IMR-90 (cell line): ENCODE data around the gene LRRC72. TPM values are rescaled to one million over a fixed set of nuclear protein-coding genes. Genes with fewer than 3 reads are reported as not detected.

Source experiments
- ATAC-seq: fragments of 200-7000 bp; cut with Tn5 transposase; 2 replicates; pipeline ENCODE4 v1.9.1; 2020; ENCODE audit warnings: low read depth, mild to moderate bottlenecking, moderate library complexity
- BruUV-seq: library from RNA; stranded (reverse); fragments of 400-500 nt; replicated peaks from 2 replicates; lab custom pipeline; 2021; lab: Mats Ljungman, UMichigan
- CTCF ChIA-PET: fragments of 300-600 bp; formaldehyde crosslinking; extraction: SDS; loops from one replicate; lab custom pipeline; 2021; ENCODE audit warnings: antibody characterized with exemption; lab: Yijun Ruan, JAX
- POLR2A ChIA-PET: fragments of 300-600 bp; sonication (Branson Sonifier 250); formaldehyde crosslinking; loops from one replicate; lab custom pipeline; 2022; ENCODE audit warnings: antibody characterized with exemption; ENCODE audit not compliant: unreplicated experiment; lab: Charles Lee
- DNase-seq: peaks from one replicate; pipeline ENCODE4 v3.0.0; 2013
- H2AFZ ChIP-seq: replicated peaks from 2 replicates; pipeline ENCODE3; 2013; ENCODE audit warnings: low read length, mild to moderate bottlenecking; ENCODE audit not compliant: poor library complexity
- H2AK5ac ChIP-seq: 2 replicates; pipeline ENCODE4 v1.6.1; 2013; ENCODE audit warnings: low read depth, low read length, inconsistent platforms
- H2AK9ac ChIP-seq: replicated peaks from 2 replicates; pipeline ENCODE3; 2013; ENCODE audit warnings: mild to moderate bottlenecking, low read depth, low read length, moderate library complexity; ENCODE audit not compliant: poor library complexity
- H2BK120ac ChIP-seq: 2 replicates; pipeline ENCODE4 v1.6.1; 2013; ENCODE audit warnings: low read depth, low read length, inconsistent platforms
- H2BK15ac ChIP-seq: 3 replicates; pipeline ENCODE4 v1.6.1; 2013; ENCODE audit warnings: low read depth, low read length, inconsistent platforms
- H2BK20ac ChIP-seq: 2 replicates; pipeline ENCODE4 v1.6.1; 2013; ENCODE audit warnings: low read depth, mild to moderate bottlenecking, inconsistent platforms, low read length, moderate library complexity
- H2BK5ac ChIP-seq: 2 replicates; pipeline ENCODE4 v1.6.1; 2013; ENCODE audit warnings: mild to moderate bottlenecking, low read depth, low read length, inconsistent platforms; ENCODE audit not compliant: poor library complexity, severe bottlenecking
- H3K14ac ChIP-seq: replicated peaks from 2 replicates; pipeline ENCODE4 v1.6.1; 2013; ENCODE audit warnings: low read depth, low read length, inconsistent platforms
- H3K18ac ChIP-seq: 2 replicates; pipeline ENCODE4 v1.6.1; 2013; ENCODE audit warnings: low read depth, low read length, control low read depth
- H3K23ac ChIP-seq: 2 replicates; pipeline ENCODE4 v1.6.1; 2013; ENCODE audit warnings: low read depth, low read length, inconsistent platforms
- H3K27ac ChIP-seq: 2 replicates; pipeline ENCODE4 v1.5.1; 2013; ENCODE audit warnings: mild to moderate bottlenecking, control low read depth, low read length; ENCODE audit not compliant: insufficient read depth
- H3K27me3 ChIP-seq: 2 replicates; pipeline ENCODE4 v1.6.1; 2013; ENCODE audit warnings: low read length; ENCODE audit not compliant: control insufficient read depth, insufficient read depth
- H3K36me3 ChIP-seq: 2 replicates; pipeline ENCODE4 v1.6.1; 2013; ENCODE audit warnings: low read length, mixed read lengths; ENCODE audit not compliant: control insufficient read depth, insufficient read depth
- H3K4ac ChIP-seq: 2 replicates; pipeline ENCODE4 v1.6.1; 2013; ENCODE audit warnings: low read depth, low read length, inconsistent platforms
- H3K4me1 ChIP-seq: 2 replicates; pipeline ENCODE4 v1.6.1; 2013; ENCODE audit warnings: low read length, mixed read lengths; ENCODE audit not compliant: control insufficient read depth, insufficient read depth
- H3K4me2 ChIP-seq: 2 replicates; pipeline ENCODE4 v1.6.1; 2013; ENCODE audit warnings: low read depth, mild to moderate bottlenecking, control low read depth, low read length, moderate library complexity
- H3K4me3 ChIP-seq: 2 replicates; pipeline ENCODE4 v1.5.1; 2013; ENCODE audit warnings: low read depth, mild to moderate bottlenecking, control low read depth, low read length, moderate library complexity; ENCODE audit not compliant: insufficient read depth
- H3K56ac ChIP-seq: 2 replicates; pipeline ENCODE4 v1.6.1; 2013; ENCODE audit warnings: low read length, inconsistent platforms; ENCODE audit not compliant: insufficient read depth; ENCODE audit errors: extremely low read depth
- H3K79me1 ChIP-seq, 2 experiments: 2 replicates each; pipeline ENCODE4 v1.6.1; 2013; ENCODE audit warnings: low read length in 2 of 2, inconsistent platforms in 1 of 2, low read depth in 1 of 2
- H3K9ac ChIP-seq: 2 replicates; pipeline ENCODE4 v1.6.1; 2013; ENCODE audit warnings: low read depth, low read length, control low read depth
- H3K9me1 ChIP-seq: 2 replicates; pipeline ENCODE4 v1.6.1; 2013; ENCODE audit warnings: low read length, inconsistent platforms; ENCODE audit not compliant: insufficient read depth
- H3K9me3 ChIP-seq: 2 replicates; pipeline ENCODE4 v1.6.1; 2013; ENCODE audit warnings: low read length; ENCODE audit not compliant: control insufficient read depth, insufficient read depth
- H4K20me1 ChIP-seq: 2 replicates; pipeline ENCODE4 v1.6.1; 2013; ENCODE audit warnings: low read length, inconsistent platforms; ENCODE audit not compliant: insufficient read depth
- H4K5ac ChIP-seq: 2 replicates; pipeline ENCODE4 v1.6.1; 2013; ENCODE audit warnings: mild to moderate bottlenecking, low read depth, low read length, control low read depth
- H4K8ac ChIP-seq, 2 experiments: 2 replicates each; pipeline ENCODE4 v1.6.1; 2013; ENCODE audit warnings: low read depth in 2 of 2, low read length in 2 of 2, control low read depth in 1 of 2, inconsistent platforms in 1 of 2
- H4K91ac ChIP-seq: 2 replicates; pipeline ENCODE4 v1.6.1; 2013; ENCODE audit warnings: low read depth, low read length, inconsistent platforms; ENCODE audit not compliant: insufficient read depth
- CHD1 ChIP-seq: IDR thresholded peaks from 2 replicates; pipeline ENCODE4 v1.6.1; 2012; ENCODE audit warnings: low read depth, low read length, improper control_type of control experiment
- FOS ChIP-seq: fragments of 150-350 bp; IDR thresholded peaks from 2 replicates; pipeline ENCODE4 v1.6.1; 2016; ENCODE audit warnings: low read depth, low read length
- MAFK ChIP-seq: IDR thresholded peaks from 2 replicates; pipeline ENCODE4 v1.6.1; 2012; ENCODE audit warnings: low read depth, low read length, improper control_type of control experiment
- MAZ ChIP-seq: IDR thresholded peaks from 2 replicates; pipeline ENCODE4 v1.6.1; 2012; ENCODE audit warnings: low read depth, mild to moderate bottlenecking, low read length, improper control_type of control experiment, moderate library complexity, borderline replicate concordance
- MXI1 ChIP-seq: IDR thresholded peaks from 2 replicates; pipeline ENCODE4 v1.6.1; 2012; ENCODE audit warnings: low read depth, mild to moderate bottlenecking, low read length, moderate library complexity, borderline replicate concordance
- RCOR1 ChIP-seq: IDR thresholded peaks from 2 replicates; pipeline ENCODE4 v1.6.1; 2012; ENCODE audit warnings: mild to moderate bottlenecking, low read length, improper control_type of control experiment; ENCODE audit not compliant: insufficient replicate concordance
- RFX5 ChIP-seq: IDR thresholded peaks from 2 replicates; pipeline ENCODE4 v1.8.0; 2012; ENCODE audit warnings: low read depth, mild to moderate bottlenecking, low read length, moderate library complexity
- dilution Hi-C: fragments of 300-500 bp; cut with HindIII; formaldehyde crosslinking; loops from one replicate; pipeline ENCODE4 v1.14.3; 2018; ENCODE audit warnings: low sequenced_read_pairs; ENCODE audit not compliant: unreplicated experiment
- in situ Hi-C: fragments of 300-500 bp; cut with MboI; formaldehyde crosslinking; loops from 3 replicates; pipeline ENCODE4 v1.14.3; 2019; ENCODE audit warnings: low sequenced_read_pairs, inconsistent platforms, mixed read lengths
- intact Hi-C: fragments of 100-400 bp; cut with micrococcal nuclease; formaldehyde crosslinking; loops from 2 replicates; pipeline ENCODE4 v1.10.0; 2022
- polyA plus RNA-seq, 3 experiments: library from polyadenylated mRNA; depleted of rRNA; stranded (reverse); fragments of >200 nt; gene quantifications; 2 replicates each; pipeline ENCODE4 v1.2.3, GENCODE V29; 2012; ENCODE audit warnings: low replicate concordance in 1 of 3
- total RNA-seq: library from RNA; depleted of rRNA; stranded (reverse); fragments of >200 nt; gene quantifications from 2 replicates; pipeline ENCODE4 v1.2.3, GENCODE V29; 2012
- TF ChIP-seq, protein P1 (sequence below): conservative IDR thresholded peaks from 2 replicates; pipeline ENCODE4 v1.5.1; 2012; ENCODE audit warnings: mild to moderate bottlenecking, low read depth, low read length, improper control_type of control experiment

Gene LRRC72
- total and polyA plus RNA-seq, 2 of the 4 experiments (the other 2 are of a cell fraction): not detected

DNA sequence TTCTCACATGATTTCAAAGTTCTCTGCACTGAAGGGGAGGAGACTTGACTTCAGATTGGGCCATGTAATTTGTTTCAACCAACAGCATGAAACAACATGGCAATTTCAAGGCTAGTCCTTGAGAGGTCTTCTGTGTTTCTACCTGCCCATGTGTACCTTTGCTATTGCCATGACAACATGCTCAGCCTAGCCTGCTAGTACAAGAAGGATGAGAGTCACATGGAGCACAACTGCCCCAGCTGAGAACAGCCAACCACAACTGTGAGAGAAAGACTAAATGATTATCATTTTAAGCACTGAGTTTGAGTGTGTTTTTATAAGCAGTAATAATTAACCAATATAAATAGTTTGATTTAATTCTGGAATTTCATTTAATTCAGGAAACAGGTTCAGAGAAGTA lies 77.0 kb downstream of the LRRC72 start:
- POLR2A ChIA-PET: no interaction called here
- no peak overlapping the region for H3K56ac ChIP-seq
- no peak overlapping the region for H2BK15ac ChIP-seq

More for the DNA sequence above, 77.0 kb downstream of the LRRC72 start:
- Histone ChIP-seq H3K27me3 (no peaks in the 10 kb centered on the region), H2BK20ac (no peak overlapping the region), H3K9ac (no peak overlapping the region), H2AK5ac (no peak overlapping the region), H2BK120ac (no peak overlapping the region), H2AK9ac (no peak overlapping the region), H3K23ac (no peak overlapping the region), H4K20me1 (no peaks in the 10 kb centered on the region), H4K8ac (no peak overlapping the region), H3K18ac (no peak overlapping the region), H4K91ac (no peak overlapping the region), H3K4me2 (no peak overlapping the region), H3K79me1 (peaks cover 0 to 2% of the 10 kb centered on the region in 2 experiments; a peak in 1 of 4 replicates), H4K5ac (no peak overlapping the region), H3K9me1 (no peaks in the 10 kb centered on the region), H2AFZ (no peak overlapping the region), H3K4ac (no peak overlapping the region), H3K27ac (no peak overlapping the region), H3K36me3 (peaks cover 26% of the 10 kb centered on the region), H3K4me1 (0 out of 2 replicates have a peak, but pooled peaks cover 3% of the 10 kb centered on the region), H2BK5ac (no peak overlapping the region), H3K14ac (no peak overlapping the region), H3K9me3 (no peaks in the 10 kb centered on the region), H3K4me3 (no peak overlapping the region)
- dilution Hi-C loops (no loop called here), intact Hi-C loops (loop anchor here (5.0 kb wide), 1 partner anchor 544 kb away; no protein-coding TSS in a partner anchor), in situ Hi-C loops (loop anchor here (25.0 kb wide), 1 partner anchor 309 kb away; no protein-coding TSS in a partner anchor)
- CTCF ChIA-PET: interaction anchor here (1.2 kb wide), 1 partner anchor 9 kb away, joined by 3 read pairs; no protein-coding TSS in a partner anchor
- TF ChIP-seq, protein P1, sequence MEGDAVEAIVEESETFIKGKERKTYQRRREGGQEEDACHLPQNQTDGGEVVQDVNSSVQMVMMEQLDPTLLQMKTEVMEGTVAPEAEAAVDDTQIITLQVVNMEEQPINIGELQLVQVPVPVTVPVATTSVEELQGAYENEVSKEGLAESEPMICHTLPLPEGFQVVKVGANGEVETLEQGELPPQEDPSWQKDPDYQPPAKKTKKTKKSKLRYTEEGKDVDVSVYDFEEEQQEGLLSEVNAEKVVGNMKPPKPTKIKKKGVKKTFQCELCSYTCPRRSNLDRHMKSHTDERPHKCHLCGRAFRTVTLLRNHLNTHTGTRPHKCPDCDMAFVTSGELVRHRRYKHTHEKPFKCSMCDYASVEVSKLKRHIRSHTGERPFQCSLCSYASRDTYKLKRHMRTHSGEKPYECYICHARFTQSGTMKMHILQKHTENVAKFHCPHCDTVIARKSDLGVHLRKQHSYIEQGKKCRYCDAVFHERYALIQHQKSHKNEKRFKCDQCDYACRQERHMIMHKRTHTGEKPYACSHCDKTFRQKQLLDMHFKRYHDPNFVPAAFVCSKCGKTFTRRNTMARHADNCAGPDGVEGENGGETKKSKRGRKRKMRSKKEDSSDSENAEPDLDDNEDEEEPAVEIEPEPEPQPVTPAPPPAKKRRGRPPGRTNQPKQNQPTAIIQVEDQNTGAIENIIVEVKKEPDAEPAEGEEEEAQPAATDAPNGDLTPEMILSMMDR: no peak
- TF ChIP-seq FOS (no peak), RFX5 (no peak), MXI1 (no peak), MAZ (no peak), MAFK (no peak), RCOR1 (no peak), CHD1 (no peak)
- no peak for ATAC-seq
- no peak for DNase-seq
- BruUV-seq: no TSS peak
